Thyroid gland (tissue), 4 donors: Measurements from ENCODE around the gene USP9X.

Experiments used
- POLR2A ChIP-seq, 2 donors: fragments of 450-650 bp; IDR thresholded peaks; one replicate each; pipeline ENCODE4 v1.6.1; 2017; ENCODE audit warnings: antibody characterized with exemption in 2 of 2, mild to moderate bottlenecking in 2 of 2, moderate library complexity in 1 of 2
- TF ChIP-seq, protein P1 (sequence below), 6 experiments: fragments of 200-600 bp in 3 of 6; fragments of 450-650 bp in 3 of 6; sonication (generic) in 3 of 6; IDR thresholded peaks; one replicate each; pipeline ENCODE4 v1.5.1; 2016 to 2019; ENCODE audit warnings: antibody characterized with exemption in 6 of 6, mild to moderate bottlenecking in 2 of 6, inconsistent platforms in 1 of 6, moderate library complexity in 1 of 6

DNA sequence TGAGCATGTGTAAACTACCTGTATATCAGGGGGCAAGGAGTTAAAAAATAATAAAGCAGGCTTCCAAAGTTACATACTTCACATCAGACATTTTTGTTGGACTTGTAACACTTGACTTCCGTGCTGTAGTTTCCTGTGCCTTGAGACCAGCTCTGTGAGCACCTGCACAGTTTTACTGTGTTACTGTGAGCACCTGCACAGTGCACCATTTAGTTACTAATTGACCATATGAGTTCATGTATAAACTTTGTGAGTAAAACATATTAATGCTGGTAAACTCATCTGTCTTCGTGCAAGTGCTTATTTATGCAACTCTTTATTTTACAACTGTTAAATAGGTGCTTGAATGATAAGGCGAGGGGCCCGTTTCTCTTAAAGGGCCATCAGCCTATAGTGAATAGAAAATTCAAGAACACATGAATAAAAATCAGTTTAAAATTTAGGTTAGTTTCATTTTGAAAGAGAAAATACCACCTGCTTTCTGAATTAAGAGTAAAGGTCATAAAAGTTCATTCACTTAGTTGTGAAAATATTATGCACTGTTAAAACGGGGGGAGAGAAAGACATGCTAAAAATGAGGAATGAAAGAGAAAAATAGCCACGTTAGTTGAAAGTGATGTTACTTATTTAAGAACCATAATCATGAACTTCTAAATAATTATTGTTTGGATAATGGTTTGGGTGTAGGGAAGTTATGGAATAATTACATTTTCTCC lies 42.4 kb downstream of the USP9X start:
- TF ChIP-seq, protein P1, sequence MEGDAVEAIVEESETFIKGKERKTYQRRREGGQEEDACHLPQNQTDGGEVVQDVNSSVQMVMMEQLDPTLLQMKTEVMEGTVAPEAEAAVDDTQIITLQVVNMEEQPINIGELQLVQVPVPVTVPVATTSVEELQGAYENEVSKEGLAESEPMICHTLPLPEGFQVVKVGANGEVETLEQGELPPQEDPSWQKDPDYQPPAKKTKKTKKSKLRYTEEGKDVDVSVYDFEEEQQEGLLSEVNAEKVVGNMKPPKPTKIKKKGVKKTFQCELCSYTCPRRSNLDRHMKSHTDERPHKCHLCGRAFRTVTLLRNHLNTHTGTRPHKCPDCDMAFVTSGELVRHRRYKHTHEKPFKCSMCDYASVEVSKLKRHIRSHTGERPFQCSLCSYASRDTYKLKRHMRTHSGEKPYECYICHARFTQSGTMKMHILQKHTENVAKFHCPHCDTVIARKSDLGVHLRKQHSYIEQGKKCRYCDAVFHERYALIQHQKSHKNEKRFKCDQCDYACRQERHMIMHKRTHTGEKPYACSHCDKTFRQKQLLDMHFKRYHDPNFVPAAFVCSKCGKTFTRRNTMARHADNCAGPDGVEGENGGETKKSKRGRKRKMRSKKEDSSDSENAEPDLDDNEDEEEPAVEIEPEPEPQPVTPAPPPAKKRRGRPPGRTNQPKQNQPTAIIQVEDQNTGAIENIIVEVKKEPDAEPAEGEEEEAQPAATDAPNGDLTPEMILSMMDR (IDR thresholded peaks at IDR 0.05): no peak
- no peak for TF ChIP-seq POLR2A (IDR thresholded peaks at IDR 0.05)
